HepG2 (cell line): Measurements from ENCODE around the gene ZBED5. TPM values are rescaled to one million over a fixed set of nuclear protein-coding genes. Genes with fewer than 3 reads are reported as not detected.
A peak's percentile ranks its signal among the peaks of the same experiment; 100 is the strongest.

Source experiments
- BCL6 ChIP-seq: IDR thresholded peaks from 2 replicates; pipeline ENCODE4 v1.6.1; 2016; ENCODE audit warnings: missing genetic modification reagents, missing compliant biosample characterization
- CCDC6 ChIP-seq: sonication (generic); formaldehyde crosslinking; IDR thresholded peaks from 2 replicates; pipeline ENCODE4 v1.8.1; 2022; ENCODE audit warnings: mild to moderate bottlenecking, missing genetic modification reagents, moderate library complexity
- CREB1 ChIP-seq, 2 experiments: fragments of 450-650 bp in 1 of 2; IDR thresholded peaks; 2 replicates each; pipeline ENCODE4 v1.6.1; 2016 to 2017; ENCODE audit warnings: control low read depth in 1 of 2, mild to moderate bottlenecking in 1 of 2, missing compliant biosample characterization in 1 of 2, missing genetic modification characterization in 1 of 2
- ELF4 ChIP-seq: sonication (generic); formaldehyde crosslinking; IDR thresholded peaks from 2 replicates; pipeline ENCODE4 v1.5.0; 2020; ENCODE audit warnings: missing genetic modification reagents, mild to moderate bottlenecking, moderate library complexity, borderline replicate concordance
- ELK4 ChIP-seq: sonication (generic); formaldehyde crosslinking; IDR thresholded peaks from 2 replicates; pipeline ENCODE4 v1.9.0; 2021; ENCODE audit warnings: missing genetic modification reagents, borderline replicate concordance
- ETV5 ChIP-seq: IDR thresholded peaks from 2 replicates; pipeline ENCODE4 v1.6.1; 2018; ENCODE audit warnings: missing biosample characterization, missing genetic modification reagents, inconsistent platforms, borderline replicate concordance
- HOMEZ ChIP-seq: IDR thresholded peaks from 2 replicates; pipeline ENCODE4 v1.6.1; 2016; ENCODE audit warnings: low read depth
- KLF12 ChIP-seq: sonication (generic); formaldehyde crosslinking; IDR thresholded peaks from 2 replicates; pipeline ENCODE4 v1.4.0; 2020; ENCODE audit warnings: missing genetic modification reagents, borderline replicate concordance
- MAZ ChIP-seq, 2 experiments: sonication (generic) in 1 of 2; formaldehyde crosslinking in 1 of 2; IDR thresholded peaks; 2 replicates each; pipeline versions ENCODE4 v1.5.0 to v1.6.1; 2012 to 2020; ENCODE audit warnings: low read depth in 2 of 2, mild to moderate bottlenecking in 2 of 2, borderline replicate concordance in 1 of 2, improper control_type of control experiment in 1 of 2, low read length in 1 of 2, missing genetic modification reagents in 1 of 2, moderate library complexity in 1 of 2
- MBD4 ChIP-seq: IDR thresholded peaks from 2 replicates; pipeline ENCODE4 v1.6.1; 2012; ENCODE audit warnings: low read length, inconsistent platforms, borderline replicate concordance
- PBX3 ChIP-seq: sonication (generic); formaldehyde crosslinking; IDR thresholded peaks from 2 replicates; pipeline ENCODE4 v1.8.1; 2023; ENCODE audit warnings: missing genetic modification reagents, inconsistent platforms, borderline replicate concordance
- POLR2AphosphoS5 ChIP-seq: IDR thresholded peaks from 2 replicates; pipeline ENCODE4 v1.6.1; 2012; ENCODE audit warnings: low read depth, low read length
- REL ChIP-seq: sonication (generic); formaldehyde crosslinking; conservative IDR thresholded peaks from 2 replicates; pipeline ENCODE4 v1.8.0; 2022; ENCODE audit warnings: mild to moderate bottlenecking, missing genetic modification reagents, moderate library complexity
- RORA ChIP-seq: sonication (generic); formaldehyde crosslinking; IDR thresholded peaks from 2 replicates; pipeline ENCODE4 v1.5.0; 2020; ENCODE audit warnings: mild to moderate bottlenecking, missing genetic modification reagents, moderate library complexity
- SAP130 ChIP-seq: IDR thresholded peaks from 2 replicates; pipeline ENCODE4 v1.6.1; 2016; ENCODE audit warnings: low read depth
- SNAI1 ChIP-seq: sonication (generic); formaldehyde crosslinking; IDR thresholded peaks from 2 replicates; pipeline ENCODE4 v1.5.0; 2020; ENCODE audit warnings: mild to moderate bottlenecking, missing genetic modification reagents, borderline replicate concordance
- THAP7 ChIP-seq: sonication (generic); formaldehyde crosslinking; IDR thresholded peaks from 2 replicates; pipeline ENCODE4 v1.8.1; 2023; ENCODE audit warnings: mild to moderate bottlenecking, missing genetic modification reagents
- TOPORS ChIP-seq: sonication (generic); formaldehyde crosslinking; IDR thresholded peaks from 2 replicates; pipeline ENCODE4 v1.8.0; 2023; ENCODE audit warnings: mild to moderate bottlenecking, missing genetic modification reagents
- ZFP1 ChIP-seq: IDR thresholded peaks from 2 replicates; pipeline ENCODE4 v1.6.1; 2016
- ZNF34 ChIP-seq: sonication (generic); formaldehyde crosslinking; IDR thresholded peaks from 2 replicates; pipeline ENCODE4 v1.4.0; 2020; ENCODE audit warnings: mild to moderate bottlenecking, missing genetic modification reagents, borderline replicate concordance
- ZNF660 ChIP-seq: sonication (generic); formaldehyde crosslinking; IDR thresholded peaks from 2 replicates; pipeline ENCODE4 v1.5.1; 2020; ENCODE audit warnings: mild to moderate bottlenecking, low read depth, missing genetic modification reagents, borderline replicate concordance
- polyA plus RNA-seq, 8 experiments: library from polyadenylated mRNA; depleted of rRNA in 3 of 8; stranded (reverse) in 7 of 8; unstranded in 1 of 8; fragments of >200 nt; fragmentation: Illumina TruSeq in 4 of 8; extraction: Trizol in 4 of 8; gene quantifications; 2 replicates each; pipeline versions ENCODE4 v1.2.1 to v1.2.3, GENCODE V29; 2011 to 2016; ENCODE audit warnings: low read depth in 4 of 8, missing spikeins in 1 of 8, mixed read lengths in 1 of 8; ENCODE audit not compliant: insufficient read depth in 1 of 8
- total RNA-seq, 5 experiments: library from RNA; depleted of rRNA; stranded (reverse); fragments of >200 nt; fragmentation: Illumina TruSeq; extraction: Trizol; gene quantifications; 2 replicates each; pipeline ENCODE4 v1.2.3, GENCODE V29; 2016; ENCODE audit warnings: low read depth in 1 of 5
- TF ChIP-seq, protein P1 (sequence below): sonication (generic); formaldehyde crosslinking; IDR thresholded peaks from 2 replicates; pipeline ENCODE4 v1.8.1; 2023; ENCODE audit warnings: mild to moderate bottlenecking, missing genetic modification reagents, borderline replicate concordance

The ZBED5 gene
- total and polyA plus RNA-seq, 2 of the 13 experiments (the other 11 are each of a cell fraction or from before 2014, with no cell fraction given), result 18.2 to 38.6 TPM

DNA sequence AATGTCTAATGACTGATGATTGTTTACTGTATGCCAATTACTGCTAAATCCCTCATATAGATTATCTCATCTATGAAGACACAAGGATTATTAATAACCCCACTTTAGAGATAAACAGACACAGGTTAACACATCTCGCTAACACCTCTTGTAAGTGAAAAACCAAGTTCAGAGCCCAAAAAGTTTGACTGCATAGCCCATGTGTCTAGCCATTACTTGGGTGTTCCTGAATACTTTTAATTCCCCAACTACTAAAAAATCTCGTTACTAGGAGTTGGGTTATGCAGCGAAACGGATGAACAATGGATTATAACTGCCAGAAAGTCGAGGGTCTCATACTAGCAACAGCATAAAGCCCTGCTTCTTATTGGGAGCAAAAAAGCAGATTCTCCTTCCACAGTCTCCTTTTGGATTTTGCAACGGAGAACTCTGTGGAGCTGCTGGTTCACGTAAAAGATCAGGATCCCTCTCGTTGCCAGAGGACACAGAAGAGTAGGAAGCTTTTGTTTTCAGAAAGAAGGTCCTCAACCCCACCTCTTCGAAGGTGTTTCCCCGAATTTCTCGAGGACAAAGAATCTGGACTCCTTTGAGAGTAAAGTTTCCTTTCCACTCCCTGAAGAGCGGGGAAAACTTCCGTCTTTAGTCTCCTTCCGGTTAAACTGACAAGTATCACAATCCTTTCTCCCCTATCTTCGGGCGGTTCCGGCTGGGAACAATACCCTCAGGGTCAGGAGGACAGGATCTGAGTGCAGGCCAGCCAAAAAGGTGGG, 979 bp downstream of the ZBED5 start (continued):
- TF ChIP-seq ELK4 (no peak), KLF12 (CRISPR knock-in tag) (no peak), RORA (CRISPR knock-in tag) (no peak), BCL6 (CRISPR knock-in tag) (no peak), MAZ (IDR thresholded peaks at IDR 0.05; ENCODE audit: borderline replicate concordance, low read depth, low read length) (no peak), MAZ (CRISPR knock-in tag; IDR thresholded peaks at IDR 0.05; ENCODE audit: low read depth) (peak; percentile 37; the same call in 1 of the 2 replicates), ETV5 (CRISPR knock-in tag) (peak; percentile 64; the same call in 1 of the 2 replicates), REL (CRISPR knock-in tag) (0 out of 2 replicates have a peak, but pooled peaks have one; percentile 14), ELF4 (CRISPR knock-in tag) (peak; percentile 78; the same call in 1 of the 2 replicates), CREB1 (IDR thresholded peaks at IDR 0.05) (no peak), CREB1 (CRISPR knock-in tag; IDR thresholded peaks at IDR 0.05) (0 out of 2 replicates have a peak, but pooled peaks have one; percentile 16), CCDC6 (CRISPR knock-in tag) (no peak), TOPORS (no peak), THAP7 (no peak), PBX3 (CRISPR knock-in tag) (no peak), HOMEZ (CRISPR knock-in tag) (no peak), SAP130 (CRISPR knock-in tag) (peak; percentile 54), ZFP1 (0 out of 2 replicates have a peak, but pooled peaks have one; percentile 30), SNAI1 (CRISPR knock-in tag) (no peak), MBD4 (no peak), ZNF660 (CRISPR knock-in tag) (no peak), ZNF34 (CRISPR knock-in tag) (no peak), POLR2AphosphoS5 (peak; percentile 52)
- TF ChIP-seq, protein P1, sequence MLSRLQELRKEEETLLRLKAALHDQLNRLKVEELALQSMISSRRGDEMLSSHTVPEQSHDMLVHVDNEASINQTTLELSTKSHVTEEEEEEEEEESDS, result no peak
